Sigmoid colon (tissue), 3 donors: ENCODE results near the gene SYT13.

Experiments
- POLR2A ChIP-seq, 2 donors: fragments of 450-650 bp; IDR thresholded peaks; one replicate each; pipeline ENCODE4 v1.6.1; 2016; ENCODE audit warnings: antibody characterized with exemption in 2 of 2, mild to moderate bottlenecking in 2 of 2, moderate library complexity in 2 of 2
- TF ChIP-seq, protein P1 (sequence below), 4 experiments: fragments of 450-650 bp in 3 of 4; fragments of 200-600 bp in 1 of 4; IDR thresholded peaks; one replicate each; pipeline ENCODE4 v1.5.1; 2016 to 2019; ENCODE audit warnings: antibody characterized with exemption in 4 of 4, mild to moderate bottlenecking in 3 of 4, moderate library complexity in 2 of 4

GRCh38 chr11:45229401-45230020, 56.6 kb downstream of the SYT13 start:
- TF ChIP-seq POLR2A (IDR thresholded peaks at IDR 0.05), result no peak
- TF ChIP-seq, protein P1, sequence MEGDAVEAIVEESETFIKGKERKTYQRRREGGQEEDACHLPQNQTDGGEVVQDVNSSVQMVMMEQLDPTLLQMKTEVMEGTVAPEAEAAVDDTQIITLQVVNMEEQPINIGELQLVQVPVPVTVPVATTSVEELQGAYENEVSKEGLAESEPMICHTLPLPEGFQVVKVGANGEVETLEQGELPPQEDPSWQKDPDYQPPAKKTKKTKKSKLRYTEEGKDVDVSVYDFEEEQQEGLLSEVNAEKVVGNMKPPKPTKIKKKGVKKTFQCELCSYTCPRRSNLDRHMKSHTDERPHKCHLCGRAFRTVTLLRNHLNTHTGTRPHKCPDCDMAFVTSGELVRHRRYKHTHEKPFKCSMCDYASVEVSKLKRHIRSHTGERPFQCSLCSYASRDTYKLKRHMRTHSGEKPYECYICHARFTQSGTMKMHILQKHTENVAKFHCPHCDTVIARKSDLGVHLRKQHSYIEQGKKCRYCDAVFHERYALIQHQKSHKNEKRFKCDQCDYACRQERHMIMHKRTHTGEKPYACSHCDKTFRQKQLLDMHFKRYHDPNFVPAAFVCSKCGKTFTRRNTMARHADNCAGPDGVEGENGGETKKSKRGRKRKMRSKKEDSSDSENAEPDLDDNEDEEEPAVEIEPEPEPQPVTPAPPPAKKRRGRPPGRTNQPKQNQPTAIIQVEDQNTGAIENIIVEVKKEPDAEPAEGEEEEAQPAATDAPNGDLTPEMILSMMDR (IDR thresholded peaks at IDR 0.05), result no peak
